Cardiac fibroblast (primary cell): ENCODE data around the gene ODC1.

ENCODE experiments used
- DNase-seq, 2 donors: peaks; one replicate each; pipeline versions ENCODE4 v3.0.0 to v3.0.0-alpha.2; 2010; ENCODE audit warnings: low read depth in 2 of 2
- H3K4me3 ChIP-seq, 2 donors: replicated peaks in 1 of 2; 1 replicate in 1 of 2; 2 replicates in 1 of 2; pipeline ENCODE4 v1.5.1; 2011; ENCODE audit warnings: low read depth in 2 of 2, low read length in 2 of 2, mild to moderate bottlenecking in 2 of 2, moderate library complexity in 1 of 2
- TF ChIP-seq, protein P1 (sequence below): IDR thresholded peaks from one replicate; pipeline ENCODE4 v1.5.1; 2011; ENCODE audit warnings: low read depth, mild to moderate bottlenecking, low read length, inconsistent platforms

Gene ODC1

GRCh38 chr2:10428355-10428754, 19.8 kb downstream of the ODC1 start:
- TF ChIP-seq, protein P1, sequence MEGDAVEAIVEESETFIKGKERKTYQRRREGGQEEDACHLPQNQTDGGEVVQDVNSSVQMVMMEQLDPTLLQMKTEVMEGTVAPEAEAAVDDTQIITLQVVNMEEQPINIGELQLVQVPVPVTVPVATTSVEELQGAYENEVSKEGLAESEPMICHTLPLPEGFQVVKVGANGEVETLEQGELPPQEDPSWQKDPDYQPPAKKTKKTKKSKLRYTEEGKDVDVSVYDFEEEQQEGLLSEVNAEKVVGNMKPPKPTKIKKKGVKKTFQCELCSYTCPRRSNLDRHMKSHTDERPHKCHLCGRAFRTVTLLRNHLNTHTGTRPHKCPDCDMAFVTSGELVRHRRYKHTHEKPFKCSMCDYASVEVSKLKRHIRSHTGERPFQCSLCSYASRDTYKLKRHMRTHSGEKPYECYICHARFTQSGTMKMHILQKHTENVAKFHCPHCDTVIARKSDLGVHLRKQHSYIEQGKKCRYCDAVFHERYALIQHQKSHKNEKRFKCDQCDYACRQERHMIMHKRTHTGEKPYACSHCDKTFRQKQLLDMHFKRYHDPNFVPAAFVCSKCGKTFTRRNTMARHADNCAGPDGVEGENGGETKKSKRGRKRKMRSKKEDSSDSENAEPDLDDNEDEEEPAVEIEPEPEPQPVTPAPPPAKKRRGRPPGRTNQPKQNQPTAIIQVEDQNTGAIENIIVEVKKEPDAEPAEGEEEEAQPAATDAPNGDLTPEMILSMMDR = no peak
- no peak for DNase-seq
- no peak overlapping the region for H3K4me3 ChIP-seq

DNA sequence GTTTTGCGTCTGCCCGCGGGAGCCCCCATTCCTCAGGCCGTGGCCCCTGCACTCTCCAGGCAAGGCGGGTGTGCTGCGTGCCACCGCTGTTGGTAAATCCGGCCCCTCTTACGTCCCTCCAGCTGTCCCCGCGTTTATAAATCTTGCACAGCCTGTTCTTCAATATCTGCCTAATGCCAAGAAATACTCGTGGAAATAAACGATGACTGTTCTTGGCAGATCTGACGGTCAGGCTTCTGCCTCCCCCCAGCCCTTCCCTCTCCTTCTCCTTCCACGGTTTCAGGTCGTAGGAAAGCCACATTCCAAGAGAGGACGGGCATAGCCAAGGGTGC, 20.5 kb downstream of the ODC1 start:
- H3K4me3 ChIP-seq = no peak overlapping the region
- TF ChIP-seq, protein P1 = no peak
- peak in 1 of 2 donors; percentile 28 for DNase-seq

GRCh38 chr2:10426726-10427617, 21.2 kb downstream of the ODC1 start:
- TF ChIP-seq, protein P1 = no peak
- no peak for DNase-seq
- H3K4me3 ChIP-seq = no peak overlapping the region

DNA sequence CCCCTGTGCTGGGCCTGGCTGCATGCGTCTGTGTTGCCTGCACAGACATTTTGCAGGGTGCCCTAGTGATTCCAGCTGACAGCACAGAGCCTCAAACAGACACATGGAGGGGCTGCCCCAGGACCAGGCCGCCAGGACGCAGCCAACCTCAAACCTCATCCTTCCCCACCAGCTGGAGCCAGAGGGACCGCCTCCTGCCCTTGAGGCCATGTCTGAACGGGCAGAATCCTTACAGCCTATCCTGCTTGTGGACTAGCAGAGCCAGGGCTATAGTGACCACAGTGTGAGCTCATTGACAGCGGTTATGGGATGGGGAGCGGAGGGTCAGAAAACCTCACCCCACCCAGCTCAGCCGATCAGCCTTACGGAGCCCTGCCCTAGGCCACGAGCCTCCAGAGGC, 22.4 kb downstream of the ODC1 start:
- H3K4me3 ChIP-seq = no peak overlapping the region
- DNase-seq = no peak
- TF ChIP-seq, protein P1 = no peak

DNA sequence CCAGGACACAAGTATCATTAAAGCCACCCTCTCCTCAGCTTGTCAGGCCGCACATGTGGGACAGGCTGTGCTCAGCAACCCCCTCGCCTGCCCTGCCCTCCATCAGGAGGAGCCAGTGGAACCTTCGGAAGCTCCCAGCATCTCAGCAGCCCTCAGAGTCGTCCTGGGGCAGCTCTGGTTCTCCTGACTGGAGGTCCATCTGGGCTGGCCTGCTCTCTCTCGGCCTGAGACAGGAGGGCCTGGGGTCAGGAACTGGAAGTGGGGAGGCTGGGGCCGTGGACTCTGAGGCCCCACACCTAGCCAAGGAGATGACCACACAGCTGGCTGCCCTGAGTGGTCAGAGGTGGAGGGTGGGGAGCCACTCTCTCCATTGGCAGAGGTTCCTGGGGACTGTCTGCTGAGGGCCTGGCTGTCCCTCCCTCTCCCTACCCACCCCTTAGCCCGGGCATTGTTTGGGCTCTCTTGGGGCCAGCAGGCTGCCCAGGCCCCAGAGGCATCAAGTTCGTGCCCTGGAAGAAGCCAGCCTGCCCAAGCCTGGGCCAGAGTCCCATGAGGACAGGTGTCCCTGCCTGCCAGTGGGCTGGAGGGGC, 23.1 kb downstream of the ODC1 start:
- H3K4me3 ChIP-seq = no peak overlapping the region
- DNase-seq = no peak
- TF ChIP-seq, protein P1 = no peak

DNA sequence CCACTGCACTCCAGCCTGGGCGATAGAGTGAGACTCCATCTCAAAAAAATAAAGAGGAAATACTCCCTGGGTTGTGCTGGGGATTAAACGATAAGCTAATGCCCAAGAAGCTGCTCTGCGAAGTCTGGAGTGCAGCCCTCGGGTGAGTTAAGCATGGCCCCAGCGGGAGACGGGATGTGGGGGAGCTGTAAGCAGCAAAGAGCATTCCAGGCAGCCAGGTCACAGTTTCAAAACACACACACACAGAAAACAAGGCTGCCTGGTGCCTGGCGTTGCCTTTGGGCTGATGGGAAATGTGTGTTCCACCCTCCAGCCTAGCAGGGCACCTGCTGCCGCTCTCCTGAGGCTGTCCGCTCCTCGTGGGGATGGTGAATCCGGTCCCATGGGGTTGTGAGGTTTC, 24.1 kb downstream of the ODC1 start:
- no peak overlapping the region for H3K4me3 ChIP-seq
- TF ChIP-seq, protein P1 = no peak
- DNase-seq = peak; percentile 86 to 93

GRCh38 chr2:10423400-10423774, 24.7 kb downstream of the ODC1 start:
- no peak overlapping the region for H3K4me3 ChIP-seq
- TF ChIP-seq, protein P1 = no peak
- DNase-seq = no peak
